Heart left ventricle (tissue), 13 donors: ENCODE data around the gene CCDC78.

Experiments
- POLR2A ChIP-seq, 2 donors: fragments of 450-650 bp; IDR thresholded peaks; one replicate each; pipeline ENCODE4 v1.6.1; 2017; ENCODE audit warnings: antibody characterized with exemption in 2 of 2, mild to moderate bottlenecking in 2 of 2, moderate library complexity in 2 of 2
- TF ChIP-seq, protein P1 (sequence below), 12 donors: fragments of 200-600 bp; sonication (generic) in 4 of 12; IDR thresholded peaks; one replicate each; pipeline versions ENCODE4 v1.5.0 to v1.8.0; 2018 to 2022; ENCODE audit warnings: antibody characterized with exemption in 12 of 12, mild to moderate bottlenecking in 5 of 12
- donor health status: ischemic (EF 13 %, LVEDD 7.1; RV severe dilation, severe dysfunction).
- donor health status: DM: no; HTN: yes; CAD: no.
- donor health status: DM: no; HTN: no; CAD: no.
- donor health status: ischemic (EF 25% LVEDD 6.9; RV normal size, moderate dysfunction).
- donor health status: ischemic (EF 25% LVEDD 5.7; RV mildly dilated, moderate dysfunction).
- donor health status: ischemic (EF 35%, LVEDD 5.7; RV mildly dilated, moderate dysfunction).
- donor health status: nonischemic (EF 11% LVEDD 7.7; RV severe dilation, severe dysfunction).
- donor health status: DM: yes; HTN: yes; CAD: no.
- donor health status: PGD.
- donor health status: ischemic (EF 29% LVEDD 5.4; RV normal size, mild dysfunction).
- donor health status: nonischemic (EF 23%, LVEDD 6.1; RV moderate dilation, normal function).

DNA sequence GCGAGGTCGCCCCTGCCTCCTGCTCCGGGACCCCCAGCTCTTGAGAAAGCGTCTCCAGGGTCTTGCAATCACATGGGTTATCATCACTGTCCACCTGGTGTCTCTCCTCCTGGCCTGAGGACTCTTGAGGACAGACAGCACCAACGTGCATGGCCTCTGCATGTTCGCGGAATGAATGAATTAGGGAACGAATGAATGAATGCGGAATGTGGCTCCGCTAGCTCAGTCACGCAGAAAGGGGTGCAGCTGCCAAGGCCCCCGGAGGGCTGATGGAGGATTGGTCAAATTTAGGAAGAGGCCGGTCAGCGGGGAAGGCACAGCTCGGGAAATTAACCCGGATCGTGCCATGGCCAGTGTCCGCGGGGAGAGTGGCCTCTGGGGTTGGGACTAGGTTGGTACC, 23.9 kb downstream of the CCDC78 start:
- TF ChIP-seq, protein P1, sequence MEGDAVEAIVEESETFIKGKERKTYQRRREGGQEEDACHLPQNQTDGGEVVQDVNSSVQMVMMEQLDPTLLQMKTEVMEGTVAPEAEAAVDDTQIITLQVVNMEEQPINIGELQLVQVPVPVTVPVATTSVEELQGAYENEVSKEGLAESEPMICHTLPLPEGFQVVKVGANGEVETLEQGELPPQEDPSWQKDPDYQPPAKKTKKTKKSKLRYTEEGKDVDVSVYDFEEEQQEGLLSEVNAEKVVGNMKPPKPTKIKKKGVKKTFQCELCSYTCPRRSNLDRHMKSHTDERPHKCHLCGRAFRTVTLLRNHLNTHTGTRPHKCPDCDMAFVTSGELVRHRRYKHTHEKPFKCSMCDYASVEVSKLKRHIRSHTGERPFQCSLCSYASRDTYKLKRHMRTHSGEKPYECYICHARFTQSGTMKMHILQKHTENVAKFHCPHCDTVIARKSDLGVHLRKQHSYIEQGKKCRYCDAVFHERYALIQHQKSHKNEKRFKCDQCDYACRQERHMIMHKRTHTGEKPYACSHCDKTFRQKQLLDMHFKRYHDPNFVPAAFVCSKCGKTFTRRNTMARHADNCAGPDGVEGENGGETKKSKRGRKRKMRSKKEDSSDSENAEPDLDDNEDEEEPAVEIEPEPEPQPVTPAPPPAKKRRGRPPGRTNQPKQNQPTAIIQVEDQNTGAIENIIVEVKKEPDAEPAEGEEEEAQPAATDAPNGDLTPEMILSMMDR (IDR thresholded peaks at IDR 0.05) = no peak
- TF ChIP-seq POLR2A (IDR thresholded peaks at IDR 0.05) = no peak
